Ammon's horn (tissue), 1 donor: ENCODE data around the gene SBF2.

Experiments used
- DNase-seq: peaks from one replicate; pipeline ENCODE4 v3.0.0-alpha.2; 2016; ENCODE audit warnings: low spot score

SBF2 gene

GRCh38 chr11:9772218-9772617 lies 521.8 kb downstream of the SBF2 start:
- DNase-seq = no peak

- no peak for DNase-seq
These were observed 522.9 kb downstream of the SBF2 start for GRCh38 chr11:9771071-9771511.

DNA sequence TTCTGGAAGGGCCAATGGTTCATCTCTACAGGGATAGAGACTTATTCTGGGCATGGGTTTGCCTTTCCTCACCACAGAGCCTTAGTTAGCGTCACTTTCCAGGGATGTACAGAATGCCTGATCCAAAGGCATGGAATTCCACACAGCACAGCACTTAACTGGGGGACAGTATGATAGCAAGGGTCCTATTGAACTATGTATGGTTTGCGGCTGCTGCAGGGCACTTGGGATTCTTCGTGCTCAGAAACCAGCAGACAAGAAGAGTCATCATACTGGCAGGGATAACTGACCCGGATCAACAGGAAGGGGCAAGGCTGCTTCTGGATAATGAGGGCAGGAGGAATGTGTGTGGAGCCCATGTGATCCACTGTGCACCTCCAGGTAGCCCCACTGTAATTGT lies 524.4 kb downstream of the SBF2 start:
- DNase-seq = no peak

- no peak for DNase-seq
These were observed 528.5 kb downstream of the SBF2 start for GRCh38 chr11:9765320-9766101.

- DNase-seq = no peak
These were observed 530.7 kb downstream of the SBF2 start for GRCh38 chr11:9763301-9763700.

DNA sequence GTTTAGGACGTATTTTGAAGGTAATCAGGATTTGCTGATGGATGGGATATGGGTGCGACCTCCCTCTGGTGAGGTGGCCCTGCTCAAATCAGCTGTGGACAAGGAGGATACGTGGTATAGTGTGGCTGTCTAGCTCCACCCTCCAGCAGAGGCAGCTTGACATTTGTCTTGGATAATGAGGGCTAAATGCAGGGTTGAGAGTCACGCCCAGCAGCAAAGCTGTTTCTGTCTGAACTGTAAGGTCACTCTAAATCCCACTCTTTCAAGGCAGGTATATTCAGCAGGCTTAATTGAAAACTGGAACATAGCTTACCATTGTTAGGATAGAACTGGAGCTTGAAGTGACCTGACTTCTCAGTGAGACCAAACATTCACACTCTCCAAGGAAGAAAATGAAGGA lies 531.5 kb downstream of the SBF2 start:
- no peak for DNase-seq

DNA sequence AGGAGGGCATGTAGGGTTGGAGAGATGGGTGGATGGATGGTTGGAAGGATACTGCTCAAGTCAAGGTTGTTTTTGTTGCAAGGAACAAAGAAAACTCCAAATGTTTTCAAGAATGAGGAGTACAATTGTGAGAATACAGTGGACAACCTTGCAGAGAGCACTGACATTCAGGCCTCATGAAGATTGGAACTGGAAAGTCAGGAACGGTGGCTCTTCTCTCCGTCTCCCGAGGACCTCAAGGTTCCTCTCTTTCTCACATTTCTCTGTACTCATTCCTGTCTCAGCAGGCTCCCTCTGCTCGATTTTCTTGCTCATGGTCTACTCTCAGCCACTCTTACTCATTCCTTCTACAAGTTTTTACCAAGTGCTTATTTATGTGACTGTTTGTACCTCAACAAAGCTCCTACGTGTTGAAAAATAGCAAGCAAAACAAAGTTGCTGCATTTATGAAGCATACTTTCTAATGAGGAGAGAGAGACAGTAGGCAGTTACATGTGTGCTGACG lies 532.5 kb downstream of the SBF2 start:
- no peak for DNase-seq

GRCh38 chr11:9760193-9760575 lies 533.8 kb downstream of the SBF2 start:
- DNase-seq = peak; percentile 65

GRCh38 chr11:9759519-9760192 lies 534.4 kb downstream of the SBF2 start:
- DNase-seq = peak; percentile 79

DNA sequence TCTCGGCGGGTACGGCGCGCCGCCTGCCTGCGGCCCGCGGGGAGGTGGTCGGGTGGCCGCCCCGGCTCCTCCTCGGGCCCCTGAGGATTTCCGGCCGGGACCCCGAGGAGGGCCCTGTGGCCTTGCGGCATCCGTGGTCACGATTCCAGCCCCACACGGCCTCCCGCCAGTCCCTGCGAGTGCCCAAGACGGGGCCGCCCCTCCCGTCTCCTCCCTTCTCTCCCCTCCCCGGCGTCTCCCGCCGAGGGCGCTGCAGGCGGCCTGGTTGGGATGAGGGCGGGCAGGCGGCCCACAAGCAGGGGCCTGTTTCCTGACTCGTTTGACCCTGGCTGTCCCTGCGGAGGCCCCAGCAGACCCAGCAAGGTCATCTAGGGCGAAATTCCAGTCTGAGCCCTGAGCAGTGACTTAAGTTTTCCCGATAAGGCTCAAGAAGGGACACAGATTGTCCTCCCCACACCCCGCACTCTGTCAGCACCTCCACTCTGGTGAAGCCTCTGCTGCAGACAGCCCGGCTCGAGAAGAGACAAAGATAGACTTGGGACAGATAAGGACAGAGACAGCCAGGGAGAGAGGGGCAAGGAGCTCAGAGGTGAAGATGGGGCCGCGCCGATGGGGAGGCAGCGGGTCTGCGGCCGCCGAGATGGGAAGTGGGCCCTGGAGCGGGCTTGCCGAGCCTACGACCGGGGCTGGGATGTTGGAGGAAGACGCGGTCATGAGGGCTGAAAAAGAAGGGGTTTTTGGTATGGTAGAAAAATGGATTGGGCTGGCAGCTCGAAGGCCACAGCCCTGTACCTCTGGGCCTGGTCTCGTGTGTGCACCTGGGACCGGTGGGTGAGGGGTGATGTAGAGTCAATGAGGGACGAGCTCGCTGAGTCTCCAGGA lies 535.1 kb downstream of the SBF2 start:
- DNase-seq = peak; percentile 64

DNA sequence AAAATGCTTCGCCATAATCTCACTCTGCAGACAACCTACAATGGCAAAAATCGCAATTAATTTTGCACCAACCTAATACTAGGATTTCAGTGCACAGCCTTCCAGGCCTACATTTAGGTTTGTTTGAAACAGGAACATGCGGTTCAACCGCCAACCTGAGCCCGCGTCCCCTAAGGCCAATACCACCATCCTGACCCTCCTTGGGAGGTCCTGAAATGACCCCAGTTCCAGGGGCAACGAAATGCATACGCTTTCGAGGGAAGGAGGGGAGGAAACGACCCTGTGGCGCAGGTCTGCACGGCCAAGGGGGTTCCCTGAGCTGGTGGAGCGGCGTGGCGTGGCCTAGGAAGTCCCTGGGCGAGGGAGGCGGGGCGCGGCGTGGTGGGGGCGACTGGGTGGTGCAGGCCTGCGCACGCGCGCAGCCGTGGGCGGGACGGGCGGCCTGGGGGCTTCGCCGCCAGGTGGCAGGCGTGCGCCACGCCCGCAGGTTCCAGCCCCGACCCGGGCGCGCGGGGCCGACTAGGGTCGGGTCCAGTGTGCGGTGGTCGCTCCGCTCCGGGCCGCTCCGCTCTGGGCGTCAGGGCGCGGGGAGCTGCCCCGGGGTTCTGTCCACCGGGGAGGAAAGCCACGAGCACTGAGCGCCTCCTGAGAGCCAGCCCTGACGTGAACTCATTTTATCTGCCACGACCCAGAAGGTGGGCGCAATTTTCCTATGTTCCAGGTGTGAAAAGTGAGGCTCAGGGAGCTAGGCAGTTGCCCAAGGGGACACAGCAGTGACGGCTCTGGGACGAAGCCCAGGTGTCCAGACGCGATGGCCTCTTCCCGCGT lies 536.0 kb downstream of the SBF2 start:
- peak; percentile 88 for DNase-seq

DNA sequence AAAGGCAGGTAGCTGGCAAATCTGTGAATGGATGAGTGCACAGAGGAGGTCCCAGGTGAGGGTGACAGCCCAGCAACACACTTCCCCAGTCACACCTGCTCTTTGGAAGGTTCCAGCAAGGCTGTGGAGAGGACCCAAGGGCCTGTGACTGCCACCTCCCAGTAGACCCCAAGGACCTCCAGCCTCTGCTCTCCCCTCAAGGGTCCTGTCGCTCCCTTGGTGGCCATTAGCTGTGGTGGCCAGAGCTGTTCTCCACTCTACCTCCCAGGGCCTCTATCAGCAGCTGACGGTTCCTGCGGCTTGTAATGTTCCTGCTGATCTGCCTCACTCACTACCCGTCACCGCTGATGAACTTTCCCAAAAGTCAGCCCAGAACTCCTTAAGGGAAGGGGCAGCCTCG lies 537.1 kb downstream of the SBF2 start:
- DNase-seq = no peak

DNA sequence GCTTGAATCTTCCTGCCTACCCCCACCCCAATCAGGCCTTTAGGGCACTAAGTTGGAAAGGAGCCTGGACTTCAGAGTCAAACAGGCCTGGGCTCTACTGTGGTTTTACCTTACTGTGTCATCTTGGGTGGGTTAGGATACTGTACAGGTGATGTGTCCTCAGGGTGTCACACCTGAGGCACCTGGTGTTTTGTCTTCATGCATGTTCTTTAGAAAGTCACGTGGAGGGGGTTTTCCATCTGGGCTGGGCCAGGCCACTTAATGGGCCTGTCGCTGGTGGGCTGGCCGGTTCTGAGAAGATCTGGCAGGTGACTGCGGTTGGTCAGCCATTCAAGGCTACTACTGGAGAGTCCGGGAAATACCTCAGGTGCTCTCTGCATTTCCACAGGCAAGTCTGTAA lies 537.6 kb downstream of the SBF2 start:
- no peak for DNase-seq

DNA sequence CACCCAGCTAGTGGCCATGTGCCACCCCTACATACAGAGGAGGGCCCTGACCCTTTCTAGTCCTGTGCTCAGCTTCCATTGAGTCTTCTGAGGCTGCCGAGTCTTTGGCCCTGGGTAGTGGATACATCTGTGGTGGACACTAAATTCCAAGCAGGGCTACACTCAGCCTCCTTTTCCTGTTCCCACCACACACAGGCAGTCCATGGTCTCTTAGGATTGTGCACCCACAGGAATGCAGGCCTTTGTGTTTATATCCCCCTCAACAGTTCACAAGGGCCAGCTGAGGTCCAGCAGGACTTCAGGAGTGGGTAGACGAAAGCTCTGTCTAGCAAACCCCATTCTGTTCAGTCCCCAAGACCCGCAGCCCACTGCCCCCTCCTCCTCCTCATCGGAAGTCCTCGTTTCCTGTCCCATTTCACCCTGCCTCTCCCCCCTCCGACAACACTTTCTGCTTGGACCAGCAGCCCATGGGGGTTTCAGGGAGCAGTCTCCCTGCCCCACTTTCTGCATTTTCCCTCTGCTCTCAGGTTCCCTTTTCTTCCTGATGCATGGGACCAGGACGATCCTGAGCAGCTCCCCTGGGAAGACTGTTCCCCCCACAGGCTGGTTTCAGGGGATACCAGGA lies 538.3 kb downstream of the SBF2 start:
- no peak for DNase-seq

DNA sequence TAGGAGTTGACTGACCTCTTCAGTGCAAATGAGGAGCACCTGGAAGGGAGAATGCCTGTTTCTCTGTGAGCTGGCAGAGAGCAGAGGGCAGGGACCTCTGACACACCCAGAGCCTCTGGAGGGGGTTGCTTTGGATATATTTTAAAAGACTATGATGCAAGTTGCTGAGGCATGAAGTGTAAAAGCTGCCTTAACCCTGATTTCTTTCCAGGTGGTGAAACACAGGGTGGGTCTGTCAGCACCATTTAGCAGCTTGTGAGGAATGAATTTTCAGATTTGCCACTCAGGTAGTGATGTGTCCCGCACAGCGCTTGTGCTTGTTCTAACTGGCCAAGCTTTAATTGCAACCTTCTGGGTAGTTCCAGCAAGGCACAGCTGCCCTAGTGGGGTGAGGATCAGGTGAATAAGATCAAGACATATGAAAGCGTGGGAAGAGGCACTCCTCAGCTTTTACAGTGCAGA lies 540.0 kb downstream of the SBF2 start:
- DNase-seq = no peak

DNA sequence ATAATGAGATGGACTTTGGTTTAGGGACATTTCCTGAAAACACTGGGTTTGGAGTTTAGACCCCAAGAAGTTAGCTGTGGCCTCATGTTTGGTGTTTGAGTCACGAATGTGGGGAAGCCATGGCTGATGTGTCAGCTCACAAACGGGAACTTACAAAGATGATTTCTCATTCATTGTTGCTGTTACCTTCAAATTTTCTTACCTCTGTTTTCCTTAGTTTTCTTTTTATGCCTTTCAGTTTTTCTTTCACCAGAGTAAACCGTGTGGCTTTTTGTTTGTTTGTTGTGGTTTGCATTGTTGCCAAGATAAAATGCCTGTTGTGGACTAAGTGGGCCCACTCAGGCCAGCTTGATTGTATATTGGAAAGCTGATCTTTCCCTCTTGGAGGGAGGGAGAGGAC lies 541.0 kb downstream of the SBF2 start:
- DNase-seq = no peak

DNA sequence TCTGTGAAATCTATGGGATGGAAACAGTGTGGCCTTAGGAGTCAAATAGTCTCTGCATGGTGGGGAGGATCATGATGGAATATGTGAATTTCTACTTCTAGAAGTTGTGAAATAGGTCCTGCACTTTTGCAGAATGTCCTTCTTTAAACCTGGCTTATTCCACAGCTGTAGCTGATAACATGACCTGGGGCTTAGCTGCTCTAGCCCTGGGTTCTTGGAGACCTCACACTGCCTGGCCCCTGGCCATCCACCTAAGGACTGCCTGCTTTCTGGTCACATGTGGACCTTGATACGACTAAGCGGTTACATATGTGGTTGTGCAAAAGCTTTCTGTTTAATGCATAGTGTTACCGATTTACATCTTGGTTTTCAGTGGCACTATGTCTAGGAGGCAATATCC lies 541.9 kb downstream of the SBF2 start:
- DNase-seq = no peak

GRCh38 chr11:9750551-9750950 lies 543.5 kb downstream of the SBF2 start:
- DNase-seq = no peak

GRCh38 chr11:9748361-9748970 lies 545.6 kb downstream of the SBF2 start:
- DNase-seq = peak; percentile 89

DNA sequence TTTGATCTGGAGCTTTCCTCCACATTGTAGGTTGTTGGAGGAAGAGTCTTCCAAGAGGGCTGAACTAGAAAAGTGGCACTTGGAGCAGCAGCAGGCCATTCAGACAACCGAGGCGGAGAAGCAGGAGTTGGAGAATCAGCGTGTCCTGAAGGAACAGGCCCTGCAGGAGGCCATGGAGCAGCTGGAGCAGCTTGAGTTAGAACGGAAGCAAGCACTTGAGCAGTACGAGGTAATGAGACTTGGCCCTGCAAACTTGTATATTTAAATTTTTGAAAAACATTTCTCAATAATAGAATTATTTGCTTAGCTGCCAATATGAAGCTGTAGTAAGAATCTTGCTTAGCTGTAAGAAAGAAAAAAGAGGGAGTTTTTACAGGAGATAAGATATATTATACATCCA lies 546.2 kb downstream of the SBF2 start:
- DNase-seq = no peak

DNA sequence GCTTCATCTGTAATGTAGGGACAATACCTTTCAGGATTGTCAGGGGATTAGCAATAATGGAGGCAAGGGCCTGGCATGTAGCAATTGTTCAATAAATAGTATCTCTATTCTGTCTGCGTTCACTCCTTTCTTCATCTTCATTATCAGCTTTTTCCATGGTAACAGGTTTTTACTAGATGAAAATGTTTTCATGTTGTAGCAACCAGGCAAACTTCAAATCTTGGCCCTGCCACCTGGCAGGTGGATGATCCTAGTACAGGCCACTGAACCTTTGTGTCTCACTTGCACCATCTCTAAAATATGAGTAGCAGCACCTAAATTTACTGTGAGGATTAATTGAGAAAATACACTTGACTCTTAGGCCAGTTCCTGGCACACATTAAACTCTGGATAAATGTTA lies 546.8 kb downstream of the SBF2 start:
- no peak for DNase-seq
